Measurements from ENCODE around the gene STK17B. TPM values are rescaled to one million over a fixed set of nuclear protein-coding genes. Genes with fewer than 3 reads are reported as not detected.

STK17B gene
- total RNA-seq, 1 donor from 2014 or later, result 223 TPM

Other genes starting within 250 kb of the STK17B start
- 0.11 TPM in 1 of 2 replicates, not detected in the other for gene DNAH7, start 102.7 kb downstream of the STK17B start, total RNA-seq